ENCODE data around the gene NGLY1. TPM values are rescaled to one million over a fixed set of nuclear protein-coding genes. Genes with fewer than 3 reads are reported as not detected.

Gene NGLY1
- total RNA-seq, 2 donors from 2014 or later, result 39.5 to 40.4 TPM

DNA sequence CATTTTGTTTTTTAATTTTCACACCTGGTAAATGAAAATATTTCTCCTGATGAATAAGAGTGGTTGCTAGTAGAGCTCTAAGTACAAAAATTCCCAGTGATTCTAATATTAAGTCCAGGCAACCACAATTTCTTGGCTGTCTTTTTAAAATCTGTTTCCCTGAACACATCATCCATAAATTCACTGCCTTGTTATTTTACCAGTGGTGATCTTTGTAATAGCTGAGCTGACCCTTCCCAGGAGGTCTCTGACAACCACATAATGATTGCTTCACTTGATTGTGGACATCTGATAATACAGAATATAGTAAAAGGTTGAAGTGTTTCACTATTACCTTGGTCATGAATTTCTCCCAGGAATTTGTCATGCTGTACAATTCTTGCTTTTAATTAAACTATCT, 104.7 kb downstream of the NGLY1 start:
- Histone ChIP-seq H3K9ac (ENCODE audit: extremely low read depth, low read length, poor library complexity, severe bottlenecking) (no peak overlapping the region), H3K36me3 (ENCODE audit: control insufficient read depth, insufficient read depth, low read length) (no peaks in the 10 kb centered on the region), H3K4me1 (ENCODE audit: control insufficient read depth, insufficient read depth, low read length) (peaks cover 6% of the 10 kb centered on the region), H3K4me3 (ENCODE audit: low read length) (no peak overlapping the region), H3K9me3 (ENCODE audit: control insufficient read depth, low read length) (no peaks in the 10 kb centered on the region), H3K27me3 (ENCODE audit: control insufficient read depth, insufficient read depth, low read length, poor library complexity, severe bottlenecking) (no peaks in the 10 kb centered on the region), H3K27ac (ENCODE audit: low read depth, low read length) (peak overlapping the region; percentile 57)
- peaks cover 17% of the 10 kb centered on the region for H3K4me1 Mint-ChIP-seq
- H3K4me3 Mint-ChIP-seq, result no peak overlapping the region
- H3K27ac Mint-ChIP-seq, result no peak overlapping the region
- TF ChIP-seq, protein P1, sequence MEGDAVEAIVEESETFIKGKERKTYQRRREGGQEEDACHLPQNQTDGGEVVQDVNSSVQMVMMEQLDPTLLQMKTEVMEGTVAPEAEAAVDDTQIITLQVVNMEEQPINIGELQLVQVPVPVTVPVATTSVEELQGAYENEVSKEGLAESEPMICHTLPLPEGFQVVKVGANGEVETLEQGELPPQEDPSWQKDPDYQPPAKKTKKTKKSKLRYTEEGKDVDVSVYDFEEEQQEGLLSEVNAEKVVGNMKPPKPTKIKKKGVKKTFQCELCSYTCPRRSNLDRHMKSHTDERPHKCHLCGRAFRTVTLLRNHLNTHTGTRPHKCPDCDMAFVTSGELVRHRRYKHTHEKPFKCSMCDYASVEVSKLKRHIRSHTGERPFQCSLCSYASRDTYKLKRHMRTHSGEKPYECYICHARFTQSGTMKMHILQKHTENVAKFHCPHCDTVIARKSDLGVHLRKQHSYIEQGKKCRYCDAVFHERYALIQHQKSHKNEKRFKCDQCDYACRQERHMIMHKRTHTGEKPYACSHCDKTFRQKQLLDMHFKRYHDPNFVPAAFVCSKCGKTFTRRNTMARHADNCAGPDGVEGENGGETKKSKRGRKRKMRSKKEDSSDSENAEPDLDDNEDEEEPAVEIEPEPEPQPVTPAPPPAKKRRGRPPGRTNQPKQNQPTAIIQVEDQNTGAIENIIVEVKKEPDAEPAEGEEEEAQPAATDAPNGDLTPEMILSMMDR (conservative IDR thresholded peaks at IDR 0.05), result no peak
- no peaks in the 10 kb centered on the region for H3K27me3 Mint-ChIP-seq (ENCODE audit: insufficient read depth)
- DNase-seq, result no peak
- no peaks in the 10 kb centered on the region for H3K9me3 Mint-ChIP-seq
- no peaks in the 10 kb centered on the region for H3K36me3 Mint-ChIP-seq (ENCODE audit: low read depth)

DNA sequence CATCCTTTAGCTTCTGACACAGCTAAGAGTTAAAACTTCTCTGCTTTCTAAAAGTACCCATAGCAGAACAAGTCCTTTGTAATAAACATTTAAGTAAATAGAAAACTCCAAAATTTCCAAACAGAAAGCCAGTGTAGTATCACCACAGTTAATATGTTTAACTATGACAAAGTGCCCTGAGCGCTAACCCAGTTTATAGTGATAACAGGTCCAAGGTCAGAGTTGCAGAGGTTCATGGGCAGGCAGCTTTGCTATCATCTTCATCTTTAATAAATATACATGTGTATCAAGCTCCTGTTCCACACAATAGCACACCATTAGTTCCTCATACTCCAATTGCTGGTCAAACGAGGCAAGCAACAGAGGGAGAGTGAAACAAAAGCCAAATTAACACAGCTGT, 106.1 kb downstream of the NGLY1 start:
- H3K4me3 Mint-ChIP-seq, result no peak overlapping the region
- H3K27me3 ChIP-seq (ENCODE audit: control insufficient read depth, insufficient read depth, low read length, poor library complexity, severe bottlenecking), result no peaks in the 10 kb centered on the region
- DNase-seq, result no peak
- no peaks in the 10 kb centered on the region for H3K36me3 Mint-ChIP-seq (ENCODE audit: low read depth)
- peaks cover 17% of the 10 kb centered on the region for H3K4me1 Mint-ChIP-seq
- no peaks in the 10 kb centered on the region for H3K9me3 Mint-ChIP-seq
- no peaks in the 10 kb centered on the region for H3K9me3 ChIP-seq (ENCODE audit: control insufficient read depth, low read length)
- H3K27me3 Mint-ChIP-seq (ENCODE audit: insufficient read depth), result no peaks in the 10 kb centered on the region
- peaks cover 6% of the 10 kb centered on the region for H3K4me1 ChIP-seq (ENCODE audit: control insufficient read depth, insufficient read depth, low read length)
- no peak overlapping the region for H3K9ac ChIP-seq (ENCODE audit: extremely low read depth, low read length, poor library complexity, severe bottlenecking)
- H3K36me3 ChIP-seq (ENCODE audit: control insufficient read depth, insufficient read depth, low read length), result no peaks in the 10 kb centered on the region
- TF ChIP-seq, protein P1 (conservative IDR thresholded peaks at IDR 0.05), result no peak
- WGBS, 2 experiments (ENCODE audit: insufficient coverage in 1 of 2, insufficient read length in 1 of 2), result 82 to 100% methylated on average over 1 to 2 of the region's 2 CpGs
- H3K4me3 ChIP-seq (ENCODE audit: low read length), result peak overlapping the region; percentile 58
- no peak overlapping the region for H3K27ac Mint-ChIP-seq
- no peak overlapping the region for H3K27ac ChIP-seq (ENCODE audit: low read depth, low read length)

DNA sequence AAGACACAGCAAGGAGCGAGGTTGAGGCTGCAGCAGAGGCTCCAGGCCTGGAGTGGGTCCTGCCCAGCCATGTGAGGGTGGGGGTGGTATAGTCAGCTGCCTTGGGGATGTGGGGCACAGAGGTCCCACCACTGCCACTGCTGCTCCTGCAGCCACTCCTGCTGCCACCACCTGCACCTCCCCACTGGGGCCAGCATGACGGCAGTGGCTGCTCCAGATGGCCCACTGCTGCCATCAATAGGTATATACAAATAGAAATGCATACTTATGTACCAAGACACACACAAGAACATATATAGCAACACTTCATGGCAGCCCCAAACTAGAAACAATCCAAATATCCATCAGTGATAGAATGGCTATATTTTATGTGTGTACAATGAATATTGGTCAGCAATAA, 108.6 kb downstream of the NGLY1 start:
- 96% methylated on average over 2 of the region's 2 CpGs; no CpG with 5 or more reads in 1 of the 2 experiments for WGBS, 2 experiments (ENCODE audit: insufficient coverage in 1 of 2, insufficient read length in 1 of 2)
- no peak for DNase-seq

More for the DNA sequence above, 108.6 kb downstream of the NGLY1 start:
- H3K27ac Mint-ChIP-seq, result no peak overlapping the region
- Histone ChIP-seq H3K36me3 (ENCODE audit: control insufficient read depth, insufficient read depth, low read length) (no peaks in the 10 kb centered on the region), H3K27me3 (ENCODE audit: control insufficient read depth, insufficient read depth, low read length, poor library complexity, severe bottlenecking) (no peaks in the 10 kb centered on the region), H3K9me3 (ENCODE audit: control insufficient read depth, low read length) (no peaks in the 10 kb centered on the region), H3K4me3 (ENCODE audit: low read length) (no peak overlapping the region), H3K4me1 (ENCODE audit: control insufficient read depth, insufficient read depth, low read length) (peaks cover 6% of the 10 kb centered on the region), H3K27ac (ENCODE audit: low read depth, low read length) (no peak overlapping the region), H3K9ac (ENCODE audit: extremely low read depth, low read length, poor library complexity, severe bottlenecking) (no peak overlapping the region)
- H3K36me3 Mint-ChIP-seq (ENCODE audit: low read depth), result no peaks in the 10 kb centered on the region
- H3K27me3 Mint-ChIP-seq (ENCODE audit: insufficient read depth), result no peaks in the 10 kb centered on the region
- TF ChIP-seq, protein P1 (conservative IDR thresholded peaks at IDR 0.05), result no peak
- no peak overlapping the region for H3K4me3 Mint-ChIP-seq
- H3K4me1 Mint-ChIP-seq, result peaks cover 17% of the 10 kb centered on the region
- H3K9me3 Mint-ChIP-seq, result no peaks in the 10 kb centered on the region
